Urinary bladder (tissue), 4 donors: ENCODE measurements around the gene AMN. TPM values are rescaled to one million over a fixed set of nuclear protein-coding genes. Genes with fewer than 3 reads are reported as not detected.

Source experiments
- DNase-seq: peaks from one replicate; pipeline ENCODE4 v3.0.0-alpha.2; 2015; ENCODE audit errors: extremely low spot score
- H3K27ac ChIP-seq: one replicate; pipeline ENCODE4 v1.5.1; 2013; ENCODE audit warnings: low read depth, mild to moderate bottlenecking, moderate library complexity
- H3K36me3 ChIP-seq: one replicate; pipeline ENCODE4 v1.6.1; 2013; ENCODE audit warnings: mild to moderate bottlenecking, moderate library complexity; ENCODE audit not compliant: insufficient read depth
- H3K4me1 ChIP-seq: one replicate; pipeline ENCODE4 v1.6.1; 2013; ENCODE audit warnings: mild to moderate bottlenecking, moderate library complexity; ENCODE audit not compliant: insufficient read depth
- H3K4me3 ChIP-seq: one replicate; pipeline ENCODE4 v1.5.1; 2013; ENCODE audit warnings: low read depth, low read length
- WGBS: extraction: QIAGEN DNeasy Blood & Tissue Kit; methylation state at CpG from one replicate; pipeline ENCODE4 v1.1.7; 2013; 5-methylcytosine and 5-hydroxymethylcytosine counted together
- polyA plus RNA-seq: library from polyadenylated mRNA; stranded (reverse); fragments of 200-250 nt; gene quantifications from one replicate; pipeline ENCODE4 v1.2.3, GENCODE V29; 2013
- total RNA-seq: library from RNA; depleted of rRNA; stranded (reverse); fragments of >200 nt; gene quantifications from one replicate; pipeline ENCODE4 v1.2.3, GENCODE V29; 2014
- donor health status: healthy with polysubstance abuse.
- donor health status: healthy.

AMN gene
- total and polyA plus RNA-seq, 2 donors: 0.21 to 1.0 TPM

- no peaks in the 10 kb centered on the region for H3K4me1 ChIP-seq
- no peak overlapping the region for H3K4me3 ChIP-seq
- no peak for DNase-seq
- no peak overlapping the region for H3K27ac ChIP-seq
- WGBS: 95% methylated on average over 15 of the region's 15 CpGs
- peaks cover 9% of the 10 kb centered on the region for H3K36me3 ChIP-seq
These were observed 21.5 kb downstream of the AMN start for GRCh38 chr14:102943979-102944378.

DNA sequence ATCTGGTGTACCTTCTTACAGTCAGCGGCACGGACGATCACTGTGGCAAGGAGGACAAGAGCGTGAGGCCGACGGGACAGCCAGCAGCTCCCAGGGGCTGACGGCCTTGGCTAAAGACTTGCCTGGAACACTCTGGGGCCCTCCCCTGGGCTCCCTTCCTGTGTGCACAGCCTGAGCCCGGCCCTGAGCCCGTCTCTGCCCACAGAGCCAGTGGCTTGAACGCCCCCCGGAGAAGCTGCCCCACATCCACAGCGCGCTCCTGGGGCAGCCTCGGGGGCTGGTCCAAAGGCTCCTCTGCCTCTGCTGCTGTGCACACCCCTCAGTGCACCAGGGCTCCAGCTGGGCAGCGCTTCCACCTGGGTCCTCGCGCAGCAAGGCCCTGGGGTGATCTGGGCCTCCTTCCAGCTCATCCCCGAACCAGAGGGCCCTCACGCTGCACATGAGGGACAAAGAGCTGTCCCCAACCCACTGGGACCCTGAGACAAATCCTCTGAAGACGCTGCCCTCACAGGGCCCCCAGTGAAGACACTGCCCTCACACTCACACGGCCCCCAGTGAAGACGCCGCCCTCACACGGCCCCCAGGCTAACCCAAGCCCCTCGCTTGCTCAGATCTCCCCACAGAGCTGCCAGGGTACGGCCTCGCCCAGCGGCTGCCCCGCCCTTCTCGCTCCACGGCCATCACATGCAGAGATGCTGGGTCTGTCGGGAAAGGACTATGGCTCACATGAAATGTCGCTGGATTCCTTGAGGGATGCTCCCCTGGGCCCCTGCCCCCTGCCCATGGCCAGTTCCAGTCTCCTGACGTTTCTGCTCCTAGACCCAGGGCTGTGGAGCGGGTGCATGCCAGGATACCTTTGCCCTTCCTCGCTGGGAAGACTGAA is 22.2 kb downstream of the AMN start:
- no peak for DNase-seq
- Histone ChIP-seq H3K27ac (no peak overlapping the region), H3K36me3 (peaks cover 9% of the 10 kb centered on the region), H3K4me3 (no peak overlapping the region), H3K4me1 (no peaks in the 10 kb centered on the region)
- WGBS: 92% methylated on average over 36 of the region's 36 CpGs

DNA sequence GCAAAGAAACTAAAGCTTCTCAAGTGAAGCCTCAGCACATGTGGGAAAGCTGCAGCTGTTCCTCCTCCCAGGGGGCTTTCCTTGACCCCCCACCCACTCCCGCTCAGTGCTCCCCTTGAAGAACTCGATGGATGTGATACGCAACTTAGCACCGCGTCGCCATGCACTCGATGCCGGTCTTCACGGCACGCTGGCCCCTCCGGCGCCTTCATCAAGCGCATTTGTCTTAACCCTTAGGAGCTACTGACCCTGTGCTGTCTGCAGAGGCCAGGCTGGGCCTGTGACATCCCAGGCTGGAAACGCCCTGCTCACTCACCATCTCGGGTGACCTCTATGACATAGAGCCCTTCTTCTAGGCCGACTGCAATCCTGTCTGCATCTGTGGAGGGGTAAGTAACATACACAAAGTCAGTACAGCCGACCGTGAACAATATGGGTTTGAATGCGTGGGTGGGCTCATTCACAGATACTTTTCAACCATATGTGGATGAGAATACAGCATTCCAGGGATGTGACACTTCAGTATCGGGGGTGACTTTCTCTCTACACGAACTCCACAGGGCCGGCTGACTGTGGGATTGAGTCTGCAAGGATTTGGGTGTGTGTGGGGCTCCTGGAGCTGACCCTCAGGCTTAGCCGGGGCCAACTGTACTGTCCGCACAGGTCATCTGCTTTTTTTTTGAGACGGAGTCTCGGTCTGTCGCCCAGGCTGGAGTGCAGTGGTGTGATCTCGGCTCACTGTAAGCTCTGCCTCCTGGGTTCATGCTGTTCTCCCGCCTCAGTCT is 23.1 kb downstream of the AMN start:
- H3K4me1 ChIP-seq: no peaks in the 10 kb centered on the region
- WGBS: 92% methylated on average over 29 of the region's 29 CpGs
- H3K4me3 ChIP-seq: no peak overlapping the region
- H3K27ac ChIP-seq: no peak overlapping the region
- H3K36me3 ChIP-seq: peaks cover 9% of the 10 kb centered on the region
- no peak for DNase-seq

- WGBS: 92% methylated on average over 27 of the region's 27 CpGs
- no peak overlapping the region for H3K4me3 ChIP-seq
- DNase-seq: no peak
- no peak overlapping the region for H3K27ac ChIP-seq
- peaks cover 13% of the 10 kb centered on the region for H3K36me3 ChIP-seq
- H3K4me1 ChIP-seq: no peaks in the 10 kb centered on the region
These were observed 25.0 kb downstream of the AMN start for GRCh38 chr14:102947321-102948103.

GRCh38 chr14:102948698-102949061 is 26.2 kb downstream of the AMN start:
- no peak overlapping the region for H3K27ac ChIP-seq
- peaks cover 13% of the 10 kb centered on the region for H3K36me3 ChIP-seq

DNA sequence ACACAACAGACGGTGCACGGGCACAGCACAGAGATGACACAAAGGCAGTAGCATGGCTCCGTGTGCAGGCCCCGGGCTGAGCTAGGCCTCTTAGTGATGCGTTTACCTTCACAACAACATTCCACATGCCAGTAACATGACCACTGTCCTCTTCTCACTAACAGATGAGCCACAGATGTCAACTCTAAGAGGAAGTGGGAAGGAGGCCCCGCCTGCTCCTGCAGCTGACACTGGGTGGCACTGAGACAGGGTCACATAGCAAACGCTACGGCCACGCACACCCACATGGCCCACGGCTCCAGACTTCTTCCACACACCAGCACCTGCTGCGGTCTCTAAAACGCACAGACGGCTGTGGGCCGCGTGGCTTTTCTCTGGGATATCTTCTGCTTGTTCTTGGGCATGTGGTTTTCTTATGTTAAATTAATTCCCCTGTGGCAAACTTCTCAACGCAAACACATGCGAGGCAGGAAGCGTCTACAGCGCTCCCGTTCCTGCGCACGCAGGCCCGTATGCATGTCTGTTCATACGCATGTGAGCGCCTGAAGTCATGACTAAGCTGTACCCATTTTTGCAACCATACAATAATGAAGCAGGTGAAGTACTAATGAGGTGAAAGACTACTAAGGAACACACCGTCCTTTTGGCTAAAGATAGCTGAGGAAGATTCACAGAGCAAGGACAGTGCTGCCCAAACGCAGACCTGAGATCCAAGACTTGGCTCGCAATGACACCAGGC is 26.8 kb downstream of the AMN start:
- no peak overlapping the region for H3K27ac ChIP-seq
- H3K4me3 ChIP-seq: no peak overlapping the region
- DNase-seq: no peak
- no peaks in the 10 kb centered on the region for H3K4me1 ChIP-seq
- WGBS: 85% methylated on average over 28 of the region's 28 CpGs
- H3K36me3 ChIP-seq: peaks cover 15% of the 10 kb centered on the region

More at GRCh38 chr14:102948698-102949061, 26.2 kb downstream of the AMN start:
- DNase-seq: no peak
- Histone ChIP-seq H3K4me1 (no peaks in the 10 kb centered on the region), H3K4me3 (no peak overlapping the region)
- WGBS: 82% methylated on average over 9 of the region's 9 CpGs

DNA sequence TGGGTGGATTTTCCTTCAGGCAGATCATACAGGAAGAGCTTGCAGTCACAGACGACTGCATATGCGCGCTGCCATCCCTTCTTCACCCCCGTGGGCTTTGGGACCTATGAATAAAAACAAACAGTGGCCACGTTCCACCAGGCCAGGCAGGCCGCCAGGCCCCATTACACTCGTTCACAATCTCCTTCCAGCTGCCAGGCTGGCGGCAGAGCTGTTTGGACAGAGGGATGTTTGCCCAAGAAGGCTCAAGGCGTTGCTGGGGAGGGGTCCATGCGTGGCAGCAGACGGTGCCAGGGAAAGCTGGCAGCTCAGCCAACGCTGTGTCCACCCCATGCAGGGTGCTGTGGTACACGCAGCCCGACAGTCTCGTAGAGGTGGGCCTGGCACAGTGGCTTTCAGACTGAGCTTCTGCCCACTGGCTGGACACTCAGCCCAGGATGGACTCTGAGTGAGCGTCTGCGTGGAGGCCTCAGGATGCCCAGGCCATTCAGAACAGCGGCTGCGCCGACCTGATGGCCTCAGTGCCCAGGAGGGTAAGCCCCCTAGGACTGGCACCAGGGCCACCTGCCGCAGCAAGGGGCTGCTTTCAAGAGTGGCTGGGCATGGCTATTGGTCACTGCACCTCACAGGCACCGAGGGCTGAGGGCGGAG is 27.5 kb downstream of the AMN start:
- WGBS: 72% methylated on average over 23 of the region's 23 CpGs
- no peak overlapping the region for H3K27ac ChIP-seq
- no peaks in the 10 kb centered on the region for H3K4me1 ChIP-seq
- DNase-seq: no peak
- H3K36me3 ChIP-seq: peaks cover 17% of the 10 kb centered on the region
- H3K4me3 ChIP-seq: no peak overlapping the region

GRCh38 chr14:102951034-102951433 is 28.6 kb downstream of the AMN start:
- no peak overlapping the region for H3K27ac ChIP-seq
- 77% methylated on average over 10 of the region's 10 CpGs for WGBS
- peaks cover 14% of the 10 kb centered on the region for H3K36me3 ChIP-seq
- no peak for DNase-seq
- H3K4me3 ChIP-seq: no peak overlapping the region
- H3K4me1 ChIP-seq: no peaks in the 10 kb centered on the region

DNA sequence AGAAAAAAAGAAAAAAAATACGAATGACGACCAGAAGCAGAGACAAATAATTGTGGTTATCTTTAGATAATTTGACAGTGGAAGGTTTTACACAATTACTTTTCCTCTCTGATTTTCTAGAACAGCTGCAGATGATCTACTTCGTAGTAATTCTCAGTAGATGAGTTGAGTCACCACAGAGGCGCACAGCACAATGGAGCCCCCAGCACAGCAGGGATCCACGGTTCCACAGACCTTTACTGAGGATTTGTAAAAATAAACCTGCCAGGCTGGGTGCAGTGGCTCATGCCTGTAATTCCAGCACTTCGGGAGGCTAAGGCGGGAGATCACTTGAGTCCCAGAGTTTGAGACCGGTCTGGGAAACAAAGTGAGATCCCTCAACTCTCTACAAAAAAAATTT is 29.3 kb downstream of the AMN start:
- H3K36me3 ChIP-seq: peaks cover 14% of the 10 kb centered on the region
- WGBS: 79% methylated on average over 8 of the region's 8 CpGs
- DNase-seq: no peak

GRCh38 chr14:102952276-102952675 is 29.8 kb downstream of the AMN start:
- 92% methylated on average over 6 of the region's 6 CpGs for WGBS
- DNase-seq: no peak
- Histone ChIP-seq H3K27ac (no peak overlapping the region), H3K36me3 (peaks cover 13% of the 10 kb centered on the region), H3K4me1 (no peaks in the 10 kb centered on the region), H3K4me3 (no peak overlapping the region)

More for the DNA sequence above, 29.3 kb downstream of the AMN start:
- Histone ChIP-seq H3K4me3 (no peak overlapping the region), H3K4me1 (no peaks in the 10 kb centered on the region), H3K27ac (no peak overlapping the region)

DNA sequence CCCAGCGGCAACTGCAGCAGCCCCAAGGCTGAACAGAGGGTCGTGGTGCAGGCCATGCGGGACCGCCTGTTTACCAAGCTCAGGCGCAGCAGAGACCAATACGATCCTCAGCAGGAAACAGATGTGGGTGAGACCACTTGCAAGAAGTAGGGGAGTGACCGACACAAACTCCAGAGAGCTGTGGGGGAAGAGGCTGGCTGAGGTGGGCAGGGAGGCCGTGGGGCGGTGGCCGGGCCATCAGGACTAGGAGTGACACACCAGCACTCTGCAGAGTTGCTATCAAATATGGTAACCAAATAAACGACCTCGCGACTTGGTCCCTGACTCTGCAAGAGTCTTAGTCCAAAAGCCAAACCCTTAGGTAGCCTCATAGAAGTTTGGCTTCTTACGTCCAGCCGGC is 30.6 kb downstream of the AMN start:
- no peaks in the 10 kb centered on the region for H3K4me1 ChIP-seq
- H3K27ac ChIP-seq: no peak overlapping the region
- WGBS: 89% methylated on average over 15 of the region's 15 CpGs
- H3K36me3 ChIP-seq: peaks cover 11% of the 10 kb centered on the region
- no peak for DNase-seq
- no peak overlapping the region for H3K4me3 ChIP-seq

GRCh38 chr14:102954081-102954789 is 31.8 kb downstream of the AMN start:
- no peak for DNase-seq
- peaks cover 12% of the 10 kb centered on the region for H3K36me3 ChIP-seq

More at GRCh38 chr14:102954081-102954789, 31.8 kb downstream of the AMN start:
- Histone ChIP-seq H3K4me3 (no peak overlapping the region), H3K27ac (no peak overlapping the region), H3K4me1 (no peaks in the 10 kb centered on the region)
- WGBS: 92% methylated on average over 18 of the region's 18 CpGs
